ENCODE data around the gene TMEM186.

Gene TMEM186

GRCh38 chr16:8819411-8820034 is 22.1 kb upstream of the TMEM186 start:
- no peak overlapping the region for H3K4me3 ChIP-seq (ENCODE audit: insufficient read depth, low read length, poor library complexity, severe bottlenecking)
- no peak overlapping the region for H3K27ac ChIP-seq (ENCODE audit: low read depth, low read length)
- peaks cover 25% of the 10 kb centered on the region for H3K36me3 ChIP-seq (ENCODE audit: low read length)

DNA sequence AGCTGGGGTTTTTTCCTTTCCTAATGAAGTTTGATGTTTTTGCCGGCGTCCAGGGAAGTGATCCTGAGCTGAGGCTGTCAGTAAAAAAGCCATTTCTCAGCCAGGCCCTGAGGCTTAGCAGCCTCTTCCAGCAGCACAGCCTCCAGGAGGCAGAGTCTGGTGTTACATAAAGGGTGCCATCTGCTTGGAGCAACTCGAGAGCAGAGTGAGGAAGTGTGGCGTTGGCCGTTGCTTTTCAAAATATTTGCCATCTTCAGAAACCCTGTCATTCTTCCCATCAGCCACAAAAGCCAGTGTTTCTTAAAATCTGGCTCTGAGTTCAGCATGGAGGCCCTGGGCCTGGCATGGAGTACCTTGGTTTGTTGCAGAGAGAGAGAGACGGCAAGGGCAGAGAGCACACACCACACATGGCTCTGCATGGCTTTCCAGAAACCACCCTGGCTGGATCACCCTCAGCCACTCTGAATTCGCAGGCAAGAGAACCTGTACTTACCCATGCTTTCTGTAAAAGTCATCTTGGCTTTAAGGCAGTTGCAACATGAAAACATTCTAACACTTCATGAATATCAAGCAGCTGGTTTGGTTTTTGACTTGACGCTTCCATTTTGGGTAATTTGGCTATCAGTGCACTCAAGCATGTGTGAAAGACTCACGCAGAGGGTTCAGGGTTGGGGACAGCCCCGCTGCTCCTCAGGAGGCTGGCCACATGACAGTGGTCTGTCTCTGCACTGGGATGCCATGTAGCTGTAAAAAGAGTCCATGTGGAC is 21.2 kb upstream of the TMEM186 start:
- H3K9me2 ChIP-seq (replicated peaks; ENCODE audit: insufficient read depth, low read length): no peaks in the 10 kb centered on the region
- no peak overlapping the region for H3K27ac ChIP-seq (ENCODE audit: low read depth, low read length)
- no peak overlapping the region for H3K9ac ChIP-seq (ENCODE audit: low read length)
- H3K36me3 ChIP-seq (ENCODE audit: low read length): peaks cover 21% of the 10 kb centered on the region
- H2AFZ ChIP-seq (ENCODE audit: low read depth, low read length, severe bottlenecking): no peak overlapping the region
- H3K27me3 ChIP-seq (ENCODE audit: low read length): no peaks in the 10 kb centered on the region
- H3K4me2 ChIP-seq (ENCODE audit: low read depth, low read length, poor library complexity, severe bottlenecking): no peak overlapping the region
- no peaks in the 10 kb centered on the region for H4K20me1 ChIP-seq (ENCODE audit: low read depth, low read length)
- no peak for TF ChIP-seq EZH2phosphoT487 (conservative IDR thresholded peaks at IDR 0.05; ENCODE audit: low read length)
- TF ChIP-seq, protein P1, sequence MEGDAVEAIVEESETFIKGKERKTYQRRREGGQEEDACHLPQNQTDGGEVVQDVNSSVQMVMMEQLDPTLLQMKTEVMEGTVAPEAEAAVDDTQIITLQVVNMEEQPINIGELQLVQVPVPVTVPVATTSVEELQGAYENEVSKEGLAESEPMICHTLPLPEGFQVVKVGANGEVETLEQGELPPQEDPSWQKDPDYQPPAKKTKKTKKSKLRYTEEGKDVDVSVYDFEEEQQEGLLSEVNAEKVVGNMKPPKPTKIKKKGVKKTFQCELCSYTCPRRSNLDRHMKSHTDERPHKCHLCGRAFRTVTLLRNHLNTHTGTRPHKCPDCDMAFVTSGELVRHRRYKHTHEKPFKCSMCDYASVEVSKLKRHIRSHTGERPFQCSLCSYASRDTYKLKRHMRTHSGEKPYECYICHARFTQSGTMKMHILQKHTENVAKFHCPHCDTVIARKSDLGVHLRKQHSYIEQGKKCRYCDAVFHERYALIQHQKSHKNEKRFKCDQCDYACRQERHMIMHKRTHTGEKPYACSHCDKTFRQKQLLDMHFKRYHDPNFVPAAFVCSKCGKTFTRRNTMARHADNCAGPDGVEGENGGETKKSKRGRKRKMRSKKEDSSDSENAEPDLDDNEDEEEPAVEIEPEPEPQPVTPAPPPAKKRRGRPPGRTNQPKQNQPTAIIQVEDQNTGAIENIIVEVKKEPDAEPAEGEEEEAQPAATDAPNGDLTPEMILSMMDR (IDR thresholded peaks at IDR 0.05; ENCODE audit: insufficient read depth, low read length, poor library complexity, severe bottlenecking): no peak
- no peaks in the 10 kb centered on the region; the same call in none of the 2 replicates for H3K79me2 ChIP-seq (ENCODE audit: insufficient read depth, low read length)
- H3F3A ChIP-seq (ENCODE audit: insufficient read depth): 0 out of 2 replicates have a peak, but pooled peaks cover 5% of the 10 kb centered on the region
- H3K4me3 ChIP-seq (ENCODE audit: insufficient read depth, low read length, poor library complexity, severe bottlenecking): no peak overlapping the region
- no peaks in the 10 kb centered on the region for H3K9me3 ChIP-seq (ENCODE audit: insufficient read depth, low read length)

More at GRCh38 chr16:8819411-8820034, 22.1 kb upstream of the TMEM186 start:
- Histone ChIP-seq H2AFZ (ENCODE audit: low read depth, low read length, severe bottlenecking) (no peak overlapping the region), H3K9me3 (ENCODE audit: insufficient read depth, low read length) (no peaks in the 10 kb centered on the region), H3K9ac (ENCODE audit: low read length) (no peak overlapping the region), H4K20me1 (ENCODE audit: low read depth, low read length) (no peaks in the 10 kb centered on the region), H3F3A (ENCODE audit: insufficient read depth) (0 out of 2 replicates have a peak, but pooled peaks cover 5% of the 10 kb centered on the region), H3K27me3 (ENCODE audit: low read length) (no peaks in the 10 kb centered on the region), H3K9me2 (replicated peaks; ENCODE audit: insufficient read depth, low read length) (no peaks in the 10 kb centered on the region), H3K79me2 (ENCODE audit: insufficient read depth, low read length) (no peaks in the 10 kb centered on the region; the same call in none of the 2 replicates), H3K4me2 (ENCODE audit: low read depth, low read length, poor library complexity, severe bottlenecking) (no peak overlapping the region)
- TF ChIP-seq, protein P1 (IDR thresholded peaks at IDR 0.05; ENCODE audit: insufficient read depth, low read length, poor library complexity, severe bottlenecking): no peak
- TF ChIP-seq EZH2phosphoT487 (conservative IDR thresholded peaks at IDR 0.05; ENCODE audit: low read length): no peak

DNA sequence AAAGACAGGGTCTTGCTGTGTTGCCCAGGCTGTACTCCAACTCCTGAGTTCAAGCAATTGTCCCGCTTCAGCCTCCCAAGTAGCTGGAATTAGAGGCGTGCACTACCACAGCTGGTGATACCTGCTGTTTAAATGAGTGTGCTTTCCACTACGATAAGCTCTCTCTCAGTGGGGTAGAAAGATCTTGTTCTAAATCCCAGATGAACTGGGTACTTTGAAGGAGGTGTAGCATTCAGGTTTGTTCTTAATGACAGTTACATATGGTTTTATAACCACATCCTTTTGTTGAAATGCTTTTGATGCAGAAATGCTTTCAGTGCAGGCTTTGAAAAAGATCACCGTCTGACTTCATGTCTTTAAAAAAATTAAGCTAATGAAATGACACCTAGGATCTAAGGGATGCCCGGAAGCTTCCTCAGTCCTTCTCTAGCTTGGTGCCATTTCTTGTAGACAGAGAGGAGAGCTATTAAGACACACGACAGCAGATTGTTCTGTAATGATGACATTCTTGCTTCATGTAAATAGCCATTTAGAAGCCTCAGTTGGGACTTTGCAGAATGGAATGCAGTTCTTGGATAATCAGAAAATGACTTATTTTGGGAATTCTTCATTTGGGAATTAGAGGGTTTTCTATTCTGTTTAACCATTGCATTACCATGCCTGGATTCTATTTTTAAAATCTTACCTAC is 19.7 kb upstream of the TMEM186 start:
- H3K4me3 ChIP-seq (ENCODE audit: insufficient read depth, low read length, poor library complexity, severe bottlenecking): no peak overlapping the region
- TF ChIP-seq, protein P1 (IDR thresholded peaks at IDR 0.05; ENCODE audit: insufficient read depth, low read length, poor library complexity, severe bottlenecking): no peak
- TF ChIP-seq EZH2phosphoT487 (conservative IDR thresholded peaks at IDR 0.05; ENCODE audit: low read length): no peak
- no peaks in the 10 kb centered on the region for H3K9me3 ChIP-seq (ENCODE audit: insufficient read depth, low read length)
- no peak overlapping the region for H2AFZ ChIP-seq (ENCODE audit: low read depth, low read length, severe bottlenecking)
- H3K9me2 ChIP-seq (replicated peaks; ENCODE audit: insufficient read depth, low read length): no peaks in the 10 kb centered on the region
- no peak overlapping the region for H3K27ac ChIP-seq (ENCODE audit: low read depth, low read length)
- H3K9ac ChIP-seq (ENCODE audit: low read length): no peak overlapping the region
- H3F3A ChIP-seq (ENCODE audit: insufficient read depth): 0 out of 2 replicates have a peak, but pooled peaks cover 5% of the 10 kb centered on the region
- no peaks in the 10 kb centered on the region for H3K27me3 ChIP-seq (ENCODE audit: low read length)
- peaks cover 30% of the 10 kb centered on the region for H3K36me3 ChIP-seq (ENCODE audit: low read length)
- H3K4me2 ChIP-seq (ENCODE audit: low read depth, low read length, poor library complexity, severe bottlenecking): no peak overlapping the region
- no peaks in the 10 kb centered on the region; the same call in none of the 2 replicates for H3K79me2 ChIP-seq (ENCODE audit: insufficient read depth, low read length)
- no peaks in the 10 kb centered on the region for H4K20me1 ChIP-seq (ENCODE audit: low read depth, low read length)
